Retina (tissue), 1 donor: ENCODE results near the gene PCDHGA12.
A peak's percentile ranks its signal among the peaks of the same experiment; 100 is the strongest.

Experiments
- DNase-seq: peaks from one replicate; pipeline ENCODE4 v3.0.0-alpha.2; 2016

The PCDHGA12 gene

DNA sequence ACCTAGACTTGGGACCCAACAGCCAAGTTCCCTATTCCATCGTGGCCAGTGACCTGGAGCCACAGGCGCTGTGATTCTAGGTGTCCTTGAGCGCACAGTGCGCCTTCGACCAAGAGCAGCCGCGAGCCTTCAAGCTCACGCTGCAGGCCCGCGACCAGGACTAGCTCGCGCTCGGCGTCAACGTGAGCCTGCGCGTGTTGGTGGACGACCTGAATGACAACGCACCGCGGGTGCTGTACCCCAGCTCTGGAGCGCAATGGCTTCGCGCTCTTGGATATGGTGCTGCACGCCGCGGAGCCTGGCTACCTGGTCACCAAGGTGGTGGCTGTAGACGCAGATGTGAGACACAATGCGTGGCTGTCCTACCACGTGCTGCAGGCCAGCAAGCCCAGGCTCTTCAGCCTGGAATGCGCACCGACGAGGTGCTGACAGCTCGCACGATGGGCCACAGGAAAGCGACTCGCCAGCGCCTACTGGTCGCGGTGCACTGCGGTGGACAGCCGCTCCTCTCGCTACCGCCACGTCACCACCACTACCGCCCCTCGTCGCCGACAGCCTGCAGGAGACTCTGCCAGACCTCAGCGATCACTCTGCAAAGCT, 11.4 kb downstream of the PCDHGA12 start:
- no peak for DNase-seq

DNA sequence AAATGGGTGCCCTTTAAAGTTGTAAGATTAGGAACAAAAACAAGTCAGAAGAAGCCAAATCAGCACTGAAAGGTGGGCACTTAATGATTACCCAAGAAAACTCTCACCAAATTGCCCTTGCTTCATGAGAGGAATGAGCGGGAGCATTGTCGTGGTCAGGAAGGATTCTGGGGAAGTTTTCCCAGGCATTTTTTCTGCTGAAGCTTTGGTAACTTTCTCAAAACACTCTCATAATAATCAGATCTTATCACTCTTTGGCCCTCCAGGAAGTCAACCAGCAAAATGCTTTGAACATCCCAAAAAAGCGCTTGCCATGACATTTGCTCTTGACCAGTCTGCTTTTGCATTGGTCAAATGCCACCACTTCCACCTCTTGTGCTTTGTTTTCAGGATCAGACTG, 35.0 kb downstream of the PCDHGA12 start:
- no peak for DNase-seq

DNA sequence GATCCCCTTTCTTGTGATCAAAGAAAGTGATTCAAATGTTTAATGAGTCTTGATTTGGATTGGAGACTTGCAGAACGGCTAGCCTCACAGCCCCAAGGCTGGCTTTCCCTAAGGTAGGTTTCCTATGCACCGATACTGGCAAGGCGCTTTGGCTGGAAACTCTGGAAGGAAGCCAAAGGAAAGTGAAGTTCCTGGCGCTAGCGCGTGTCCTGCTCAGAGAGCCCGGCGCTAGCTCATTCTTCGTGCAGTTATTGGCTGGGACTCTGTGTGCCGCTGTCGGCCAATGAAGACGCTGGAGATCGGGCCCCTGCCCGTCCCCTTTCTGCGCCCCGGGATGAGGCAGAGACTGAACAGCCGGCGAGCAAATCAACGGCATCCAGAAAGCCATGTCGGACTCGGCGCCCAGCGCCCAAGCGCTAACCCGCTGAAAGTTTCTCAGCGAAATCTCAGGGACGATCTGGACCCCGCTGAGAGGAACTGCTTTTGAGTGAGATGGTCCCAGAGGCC, 45.4 kb downstream of the PCDHGA12 start, which contains the start of gene PCDHGC3:
PCDHGC3 (plus strand) TSS at position 342 of the 507 bp plus-strand sequence; CDS start at position 493, 151 bp downstream.
- DNase-seq: peak; percentile 92

DNA sequence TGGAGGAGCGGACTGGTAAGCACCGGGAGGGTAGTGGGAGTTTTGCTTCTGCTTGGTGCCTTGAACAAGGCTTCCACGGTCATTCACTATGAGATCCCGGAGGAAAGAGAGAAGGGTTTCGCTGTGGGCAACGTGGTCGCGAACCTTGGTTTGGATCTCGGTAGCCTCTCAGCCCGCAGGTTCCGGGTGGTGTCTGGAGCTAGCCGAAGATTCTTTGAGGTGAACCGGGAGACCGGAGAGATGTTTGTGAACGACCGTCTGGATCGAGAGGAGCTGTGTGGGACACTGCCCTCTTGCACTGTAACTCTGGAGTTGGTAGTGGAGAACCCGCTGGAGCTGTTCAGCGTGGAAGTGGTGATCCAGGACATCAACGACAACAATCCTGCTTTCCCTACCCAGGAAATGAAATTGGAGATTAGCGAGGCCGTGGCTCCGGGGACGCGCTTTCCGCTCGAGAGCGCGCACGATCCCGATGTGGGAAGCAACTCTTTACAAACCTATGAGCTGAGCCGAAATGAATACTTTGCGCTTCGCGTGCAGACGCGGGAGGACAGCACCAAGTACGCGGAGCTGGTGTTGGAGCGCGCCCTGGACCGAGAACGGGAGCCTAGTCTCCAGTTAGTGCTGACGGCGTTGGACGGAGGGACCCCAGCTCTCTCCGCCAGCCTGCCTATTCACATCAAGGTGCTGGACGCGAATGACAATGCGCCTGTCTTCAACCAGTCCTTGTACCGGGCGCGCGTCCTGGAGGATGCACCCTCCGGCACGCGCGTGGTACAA, 46.0 kb downstream of the PCDHGA12 start:
- peak; percentile 91 for DNase-seq

DNA sequence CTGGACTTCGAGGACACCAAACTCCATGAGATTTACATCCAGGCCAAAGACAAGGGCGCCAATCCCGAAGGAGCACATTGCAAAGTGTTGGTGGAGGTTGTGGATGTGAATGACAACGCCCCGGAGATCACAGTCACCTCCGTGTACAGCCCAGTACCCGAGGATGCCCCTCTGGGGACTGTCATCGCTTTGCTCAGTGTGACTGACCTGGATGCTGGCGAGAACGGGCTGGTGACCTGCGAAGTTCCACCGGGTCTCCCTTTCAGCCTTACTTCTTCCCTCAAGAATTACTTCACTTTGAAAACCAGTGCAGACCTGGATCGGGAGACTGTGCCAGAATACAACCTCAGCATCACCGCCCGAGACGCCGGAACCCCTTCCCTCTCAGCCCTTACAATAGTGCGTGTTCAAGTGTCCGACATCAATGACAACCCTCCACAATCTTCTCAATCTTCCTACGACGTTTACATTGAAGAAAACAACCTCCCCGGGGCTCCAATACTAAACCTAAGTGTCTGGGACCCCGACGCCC, 46.8 kb downstream of the PCDHGA12 start:
- DNase-seq: peak; percentile 72

DNA sequence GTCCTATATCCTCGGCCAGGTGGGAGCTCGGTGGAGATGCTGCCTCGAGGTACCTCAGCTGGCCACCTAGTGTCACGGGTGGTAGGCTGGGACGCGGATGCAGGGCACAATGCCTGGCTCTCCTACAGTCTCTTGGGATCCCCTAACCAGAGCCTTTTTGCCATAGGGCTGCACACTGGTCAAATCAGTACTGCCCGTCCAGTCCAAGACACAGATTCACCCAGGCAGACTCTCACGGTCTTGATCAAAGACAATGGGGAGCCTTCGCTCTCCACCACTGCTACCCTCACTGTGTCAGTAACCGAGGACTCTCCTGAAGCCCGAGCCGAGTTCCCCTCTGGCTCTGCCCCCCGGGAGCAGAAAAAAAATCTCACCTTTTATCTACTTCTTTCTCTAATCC, 47.5 kb downstream of the PCDHGA12 start:
- DNase-seq: peak; percentile 64

DNA sequence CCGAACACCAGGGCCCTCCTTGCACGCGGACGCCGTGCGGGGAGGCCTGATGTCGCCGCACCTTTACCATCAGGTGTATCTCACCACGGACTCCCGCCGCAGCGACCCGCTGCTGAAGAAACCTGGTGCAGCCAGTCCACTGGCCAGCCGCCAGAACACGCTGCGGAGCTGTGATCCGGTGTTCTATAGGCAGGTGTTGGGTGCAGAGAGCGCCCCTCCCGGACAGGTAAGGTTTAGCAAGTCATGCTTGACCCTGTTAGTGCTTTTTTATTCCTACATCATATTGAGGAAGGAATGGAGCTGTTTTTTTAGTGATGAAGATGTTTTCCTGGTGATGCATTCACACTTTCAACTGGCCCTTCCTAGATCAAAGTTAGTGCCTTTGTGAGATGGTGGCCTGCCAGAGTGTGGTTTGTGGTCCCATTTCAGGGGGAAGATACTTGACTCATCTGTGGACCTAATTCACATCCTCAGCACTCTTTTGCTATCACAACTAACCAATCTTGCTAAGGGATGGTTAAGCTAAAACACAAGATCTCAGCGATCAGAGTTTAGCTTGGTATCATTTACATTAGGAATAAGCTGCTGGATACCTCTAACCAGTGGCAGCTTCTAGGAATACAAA, 48.1 kb downstream of the PCDHGA12 start:
- peak; percentile 22 for DNase-seq

DNA sequence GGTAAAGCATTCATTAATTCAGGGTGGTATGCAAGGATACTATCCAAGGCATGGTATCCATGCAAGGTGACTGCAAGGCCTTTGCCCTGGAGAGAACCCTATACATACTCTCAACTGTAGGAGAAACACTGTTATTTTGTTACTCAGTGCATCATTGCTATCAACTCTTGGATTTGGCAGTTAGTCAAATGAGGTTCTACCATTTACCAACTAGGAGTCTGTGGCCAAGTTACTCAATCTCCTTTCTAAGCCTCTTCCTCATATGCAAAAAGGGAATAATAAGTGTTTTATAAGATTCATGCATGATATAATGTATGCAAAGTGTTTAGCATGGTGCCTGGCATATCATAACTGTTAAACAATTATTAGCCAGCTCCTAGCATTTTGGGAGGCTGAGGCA, 49.5 kb downstream of the PCDHGA12 start:
- no peak for DNase-seq
